ENCODE data around the gene TBC1D32.
"Not testable (repeated sequence)": the region's sequence is repeated elsewhere in the genome, so short reads cannot be mapped to it uniquely, and the experiment has no call there.

TBC1D32 gene, protein sequence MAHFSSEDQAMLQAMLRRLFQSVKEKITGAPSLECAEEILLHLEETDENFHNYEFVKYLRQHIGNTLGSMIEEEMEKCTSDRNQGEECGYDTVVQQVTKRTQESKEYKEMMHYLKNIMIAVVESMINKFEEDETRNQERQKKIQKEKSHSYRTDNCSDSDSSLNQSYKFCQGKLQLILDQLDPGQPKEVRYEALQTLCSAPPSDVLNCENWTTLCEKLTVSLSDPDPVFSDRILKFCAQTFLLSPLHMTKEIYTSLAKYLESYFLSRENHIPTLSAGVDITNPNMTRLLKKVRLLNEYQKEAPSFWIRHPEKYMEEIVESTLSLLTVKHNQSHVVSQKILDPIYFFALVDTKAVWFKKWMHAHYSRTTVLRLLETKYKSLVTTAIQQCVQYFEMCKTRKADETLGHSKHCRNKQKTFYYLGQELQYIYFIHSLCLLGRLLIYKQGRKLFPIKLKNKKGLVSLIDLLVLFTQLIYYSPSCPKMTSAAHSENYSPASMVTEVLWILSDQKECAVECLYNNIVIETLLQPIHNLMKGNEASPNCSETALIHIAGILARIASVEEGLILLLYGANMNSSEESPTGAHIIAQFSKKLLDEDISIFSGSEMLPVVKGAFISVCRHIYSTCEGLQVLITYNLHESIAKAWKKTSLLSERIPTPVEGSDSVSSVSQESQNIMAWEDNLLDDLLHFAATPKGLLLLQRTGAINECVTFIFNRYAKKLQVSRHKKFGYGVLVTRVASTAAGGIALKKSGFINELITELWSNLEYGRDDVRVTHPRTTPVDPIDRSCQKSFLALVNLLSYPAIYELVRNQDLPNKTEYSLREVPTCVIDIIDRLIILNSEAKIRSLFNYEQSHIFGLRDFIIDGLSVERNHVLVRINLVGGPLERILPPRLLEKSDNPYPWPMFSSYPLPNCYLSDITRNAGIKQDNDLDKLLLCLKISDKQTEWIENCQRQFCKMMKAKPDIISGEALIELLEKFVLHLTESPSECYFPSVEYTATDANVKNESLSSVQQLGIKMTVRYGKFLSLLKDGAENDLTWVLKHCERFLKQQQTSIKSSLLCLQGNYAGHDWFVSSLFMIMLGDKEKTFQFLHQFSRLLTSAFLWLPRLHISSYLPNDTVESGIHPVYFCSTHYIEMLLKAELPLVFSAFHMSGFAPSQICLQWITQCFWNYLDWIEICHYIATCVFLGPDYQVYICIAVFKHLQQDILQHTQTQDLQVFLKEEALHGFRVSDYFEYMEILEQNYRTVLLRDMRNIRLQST

DNA sequence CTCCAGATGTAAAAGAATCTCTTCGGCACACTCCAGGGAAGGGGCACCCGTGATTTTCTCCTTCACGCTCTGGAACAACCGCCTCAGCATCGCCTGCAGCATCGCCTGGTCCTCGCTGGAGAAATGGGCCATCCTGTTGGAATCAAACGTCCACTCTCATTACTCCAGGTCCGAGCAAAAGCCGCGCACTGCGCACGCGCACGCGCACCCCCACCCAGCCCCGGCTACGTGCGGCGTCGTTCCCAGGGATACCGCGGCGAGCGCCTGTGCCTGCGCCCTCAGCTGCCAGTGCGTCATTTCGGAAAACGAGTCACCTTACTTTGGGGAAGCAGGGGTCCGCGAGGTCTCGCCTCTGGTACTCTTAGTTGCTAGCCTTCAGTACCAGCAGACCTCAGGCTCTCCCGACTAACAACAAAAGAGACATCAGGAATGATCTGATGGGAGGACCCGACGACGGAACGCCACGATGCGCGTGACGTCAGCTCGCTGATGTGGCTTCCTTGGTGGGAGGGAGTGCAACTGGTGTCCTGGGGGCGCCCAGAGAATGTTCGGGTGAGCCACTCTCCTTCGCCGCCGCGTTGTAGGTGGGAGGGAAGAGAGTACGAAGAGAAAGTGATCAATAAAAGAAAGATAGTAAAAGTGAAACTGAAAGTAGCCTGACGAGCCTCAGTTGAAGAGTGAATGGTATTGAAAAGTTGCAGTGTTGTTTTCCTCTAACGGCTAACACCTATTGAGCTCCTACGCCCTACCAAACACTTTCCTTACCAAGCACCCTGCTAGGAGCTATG is at the start of gene TBC1D32:
TSS of gene TBC1D32 (minus strand) at position 182 of the 788 bp plus-strand sequence. CDS start at position 132, 50 bp downstream.
- peak; percentile 58 for DNase-seq

DNA sequence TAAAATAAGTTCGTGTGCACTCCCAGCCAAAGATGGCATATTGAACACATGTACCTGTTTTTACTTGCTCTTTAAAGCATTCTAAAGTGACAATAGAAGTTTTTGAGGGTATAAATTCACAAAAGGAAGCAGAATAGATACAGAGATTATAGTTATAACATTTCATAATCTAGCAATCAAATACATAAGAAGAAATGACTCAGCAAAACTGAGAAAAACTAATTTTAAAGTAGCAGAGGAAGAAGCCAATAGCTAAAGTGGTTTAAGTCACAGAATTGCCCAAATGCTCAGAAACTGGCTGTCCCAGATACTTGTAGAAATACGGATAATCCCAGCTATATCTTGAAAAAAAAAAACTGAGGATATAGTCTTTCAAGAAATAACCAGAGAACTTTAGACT is 49.2 kb upstream of the TBC1D32 start:
- no peak for DNase-seq

DNA sequence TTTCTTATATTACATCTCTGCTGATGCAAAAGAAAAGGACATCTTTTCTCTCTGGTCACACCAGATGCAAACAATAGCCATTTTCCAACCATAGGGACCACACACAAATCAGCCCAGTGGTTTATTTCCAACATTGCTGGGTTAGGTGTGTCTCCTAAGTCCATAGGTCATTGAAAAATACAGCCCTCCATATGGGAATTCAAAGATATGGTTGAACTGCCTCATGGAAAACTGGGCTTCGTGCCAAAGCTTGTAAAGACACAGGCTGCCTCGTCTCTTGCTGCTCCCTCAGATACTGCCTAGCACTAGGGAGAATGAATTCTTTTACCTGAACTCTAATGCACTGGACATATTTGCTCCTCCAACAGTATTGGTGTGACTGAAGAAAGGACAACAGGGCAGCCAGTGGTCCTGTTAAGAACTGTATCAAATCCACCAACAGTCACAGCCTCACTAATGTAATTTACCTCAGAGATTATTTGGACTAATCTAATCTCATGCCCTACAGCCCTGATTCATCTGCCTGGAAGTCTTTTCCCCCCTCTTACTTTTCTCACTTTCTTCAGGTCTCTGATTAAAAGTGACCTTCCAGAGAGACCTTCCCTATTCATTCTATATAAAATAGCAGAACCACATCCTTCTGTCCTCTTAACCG is 48.3 kb upstream of the TBC1D32 start:
- DNase-seq = no peak

DNA sequence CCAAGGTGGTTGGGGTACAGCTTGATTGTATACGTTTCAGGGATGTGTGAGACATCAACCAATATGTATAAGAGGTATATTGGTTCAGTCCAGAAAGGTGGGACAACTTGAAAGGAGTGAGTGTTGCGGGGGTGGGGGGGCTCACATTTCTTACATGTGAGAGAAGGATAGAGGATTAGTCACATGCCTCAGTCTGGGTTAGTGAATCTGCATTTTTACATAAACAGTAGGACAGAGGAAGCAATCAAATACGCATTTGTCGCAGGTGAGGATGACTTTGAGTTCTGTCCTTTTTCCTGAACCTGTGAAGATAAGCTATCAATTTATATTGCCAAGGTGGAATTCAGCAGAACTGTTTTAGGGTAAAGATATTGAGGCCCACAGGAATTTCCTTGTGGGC is 42.1 kb upstream of the TBC1D32 start:
- DNase-seq = no peak

DNA sequence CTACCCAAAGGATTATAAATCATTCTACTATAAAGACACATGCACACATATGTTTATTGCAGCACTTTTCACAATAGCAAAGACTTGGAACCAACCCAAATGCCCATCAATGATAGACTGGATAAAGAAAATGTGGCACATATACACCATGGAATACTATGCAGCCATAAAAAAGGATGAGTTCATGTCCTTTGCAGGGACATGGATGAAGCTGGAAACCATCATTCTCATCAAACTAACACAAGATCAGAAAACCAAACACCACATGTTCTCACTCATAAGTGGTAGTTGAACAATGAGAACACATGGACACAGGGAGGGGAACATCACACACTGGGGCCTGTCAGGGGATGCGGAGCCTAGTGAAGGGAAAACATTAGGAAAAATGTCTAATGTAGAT is 39.9 kb upstream of the TBC1D32 start:
- not testable (repeated sequence) for DNase-seq

DNA sequence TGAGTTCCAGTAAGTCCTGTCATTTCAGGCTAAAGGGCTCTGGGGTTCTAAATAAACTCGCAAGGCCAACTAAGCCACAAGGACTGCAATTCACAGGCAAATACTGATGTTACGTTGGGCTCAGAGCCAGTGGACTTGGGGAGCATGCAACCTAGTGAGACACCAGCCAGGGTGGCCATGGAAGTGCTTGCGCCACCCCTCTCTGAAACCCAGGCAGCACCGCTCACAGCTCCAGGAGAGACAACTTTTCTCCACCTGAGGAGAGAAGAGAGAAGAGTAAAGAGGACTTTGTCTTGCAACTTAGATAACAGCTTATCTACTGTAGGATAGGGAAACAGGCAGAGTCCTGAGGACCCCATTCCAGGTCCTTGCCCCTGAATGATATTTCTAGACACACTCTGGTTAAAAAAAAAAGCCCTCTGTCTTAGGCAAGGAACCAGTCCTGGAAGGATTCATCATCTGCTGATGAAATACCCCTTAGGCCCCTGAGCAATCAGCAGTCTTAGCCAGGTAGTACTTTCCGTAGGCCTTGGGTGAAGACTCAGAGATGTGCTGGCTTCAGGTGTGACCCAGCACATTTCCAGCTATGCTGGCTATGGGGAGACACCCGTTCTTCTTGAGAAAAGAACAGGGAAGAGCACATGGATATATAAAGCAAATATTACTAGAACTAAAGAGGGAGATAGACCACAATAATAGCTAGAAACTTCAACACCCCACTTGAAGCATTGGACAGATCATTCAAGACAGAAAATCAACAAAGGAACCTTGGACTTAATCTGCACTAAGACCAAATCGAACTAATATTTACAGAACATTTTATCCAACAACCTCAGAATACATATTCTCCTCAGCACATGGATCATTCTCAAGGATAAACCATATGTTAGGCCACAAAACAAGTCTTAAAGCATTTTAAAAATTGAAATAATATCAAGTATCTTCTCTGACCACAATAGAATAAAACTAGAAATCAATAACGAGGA is 31.5 kb upstream of the TBC1D32 start:
- no peak for DNase-seq

DNA sequence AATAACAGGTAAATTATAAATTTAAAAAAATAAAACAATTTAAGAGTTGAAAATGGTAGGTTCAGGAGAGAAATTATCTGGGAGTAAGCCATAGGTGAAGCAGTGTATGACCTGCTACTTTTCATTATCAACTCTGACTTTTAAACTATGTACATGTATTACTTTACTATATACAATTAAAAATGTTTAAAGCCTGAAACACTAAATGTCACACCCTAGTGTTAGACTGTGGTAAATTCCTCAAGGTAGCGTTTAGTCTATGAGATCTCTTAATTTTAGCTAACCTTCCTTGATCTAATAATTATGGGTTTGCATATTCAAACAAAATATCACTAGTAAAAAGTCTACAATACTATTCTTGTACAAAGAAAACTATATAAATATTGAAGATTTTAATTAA is 22.3 kb upstream of the TBC1D32 start:
- DNase-seq = no peak

DNA sequence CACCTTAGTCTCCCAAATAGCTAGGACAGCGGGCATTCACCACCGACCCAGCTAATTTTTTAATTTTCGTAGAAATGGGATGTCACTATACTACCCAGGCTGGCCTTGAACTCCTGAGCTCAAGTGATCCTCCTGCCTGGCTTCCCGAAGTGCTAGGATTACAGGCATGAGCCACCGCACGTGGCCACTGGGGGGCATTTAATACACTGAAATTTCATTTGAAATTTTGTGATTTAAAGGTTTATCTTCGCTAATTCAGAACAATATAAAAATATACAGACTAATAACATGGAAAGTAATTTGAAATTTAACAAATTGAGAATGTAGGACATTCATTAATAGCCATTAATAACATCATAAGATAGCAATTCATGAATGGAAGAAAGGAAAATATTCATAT is 20.5 kb upstream of the TBC1D32 start:
- DNase-seq = no peak

DNA sequence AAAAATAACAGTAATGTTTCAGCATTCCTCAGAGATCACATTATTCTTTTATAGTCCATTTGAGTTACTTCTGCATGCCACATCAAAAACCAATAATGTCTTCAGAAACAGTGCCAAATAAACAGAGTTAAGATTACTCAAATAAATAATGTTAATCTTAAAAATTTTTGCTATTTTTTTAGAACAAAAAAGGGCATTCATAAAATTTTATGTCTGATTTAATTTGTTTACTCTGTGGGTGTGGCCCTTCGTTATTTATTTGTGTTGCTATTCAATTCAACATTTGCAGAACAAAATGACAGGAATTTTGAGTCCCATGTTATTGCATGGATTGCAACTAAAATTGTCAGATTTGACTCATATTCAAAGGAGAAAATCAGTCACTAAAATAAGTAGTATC is 18.7 kb upstream of the TBC1D32 start:
- no peak for DNase-seq

DNA sequence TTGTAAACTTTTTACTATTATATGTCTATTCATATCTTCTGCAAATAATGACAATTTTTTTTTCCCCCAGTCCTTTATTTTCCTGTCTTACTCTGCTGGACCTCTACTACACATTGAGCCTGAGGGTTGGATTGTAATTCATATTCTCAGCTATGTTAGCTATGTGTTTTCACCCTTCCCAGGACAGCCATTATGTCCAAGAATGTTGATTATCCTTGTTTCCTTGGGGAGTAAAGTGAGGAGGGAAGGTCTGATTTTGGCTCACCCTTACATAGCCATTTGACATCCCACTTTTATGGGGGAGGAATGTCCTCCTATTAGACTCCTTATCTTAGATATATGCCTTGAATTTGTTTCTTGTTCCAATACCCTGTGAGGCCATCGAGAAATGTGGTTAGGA is 17.6 kb upstream of the TBC1D32 start:
- DNase-seq = no peak

DNA sequence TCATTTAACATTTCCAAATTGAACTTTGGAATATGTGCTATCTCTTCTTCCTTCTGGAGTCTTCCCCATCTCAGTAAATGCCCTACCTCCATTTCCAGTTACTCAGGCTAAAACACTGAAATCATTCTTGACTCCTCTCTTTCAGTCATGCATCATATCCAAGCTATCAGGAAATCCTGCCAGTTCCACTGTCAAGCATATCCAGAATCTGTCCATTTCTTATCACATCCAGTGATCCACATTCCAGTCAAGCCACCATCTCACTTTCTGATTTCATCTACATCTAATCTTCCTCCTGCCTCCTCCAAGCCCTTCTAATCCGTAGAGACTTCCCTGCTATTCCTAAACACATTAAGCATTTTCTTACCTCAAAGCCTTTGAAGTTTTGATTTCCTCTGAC is 15.3 kb upstream of the TBC1D32 start:
- DNase-seq = no peak

DNA sequence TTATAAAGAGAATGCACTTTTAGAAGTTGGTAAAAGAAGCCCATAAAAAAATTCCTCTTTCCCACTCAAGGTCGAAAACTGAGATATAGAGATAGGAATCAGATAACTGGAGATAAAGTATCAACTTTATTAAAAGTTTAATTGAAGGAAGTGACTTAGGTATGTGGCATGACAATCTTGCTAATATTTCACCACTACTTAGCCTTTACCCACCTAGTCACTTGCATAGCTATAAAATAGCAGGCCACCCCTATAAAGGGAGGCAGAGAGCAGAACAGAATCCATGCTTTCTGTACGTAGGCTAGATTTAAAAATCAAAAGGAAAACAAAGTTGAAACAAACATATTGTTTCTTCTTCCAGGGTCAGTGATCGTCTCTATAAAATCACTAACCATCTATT is 13.2 kb upstream of the TBC1D32 start:
- no peak for DNase-seq

DNA sequence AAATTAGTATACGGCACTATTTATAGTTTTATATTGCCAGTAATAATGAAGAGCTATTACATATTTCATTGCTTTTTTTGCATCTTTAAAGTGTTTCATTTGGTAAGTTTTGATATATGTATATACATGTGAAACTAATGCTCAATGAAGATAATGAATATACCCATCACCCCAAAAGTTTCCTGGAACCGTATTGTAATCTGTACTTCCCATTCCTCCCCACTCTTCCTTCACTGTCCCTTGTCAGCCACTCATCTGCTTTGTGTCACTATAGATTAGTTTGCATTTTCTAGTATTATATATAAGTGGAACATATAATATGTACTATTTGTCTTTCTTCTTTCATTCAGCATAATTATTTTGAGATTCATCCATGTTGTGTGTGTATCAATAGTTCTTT is 10.3 kb upstream of the TBC1D32 start:
- DNase-seq = no peak

DNA sequence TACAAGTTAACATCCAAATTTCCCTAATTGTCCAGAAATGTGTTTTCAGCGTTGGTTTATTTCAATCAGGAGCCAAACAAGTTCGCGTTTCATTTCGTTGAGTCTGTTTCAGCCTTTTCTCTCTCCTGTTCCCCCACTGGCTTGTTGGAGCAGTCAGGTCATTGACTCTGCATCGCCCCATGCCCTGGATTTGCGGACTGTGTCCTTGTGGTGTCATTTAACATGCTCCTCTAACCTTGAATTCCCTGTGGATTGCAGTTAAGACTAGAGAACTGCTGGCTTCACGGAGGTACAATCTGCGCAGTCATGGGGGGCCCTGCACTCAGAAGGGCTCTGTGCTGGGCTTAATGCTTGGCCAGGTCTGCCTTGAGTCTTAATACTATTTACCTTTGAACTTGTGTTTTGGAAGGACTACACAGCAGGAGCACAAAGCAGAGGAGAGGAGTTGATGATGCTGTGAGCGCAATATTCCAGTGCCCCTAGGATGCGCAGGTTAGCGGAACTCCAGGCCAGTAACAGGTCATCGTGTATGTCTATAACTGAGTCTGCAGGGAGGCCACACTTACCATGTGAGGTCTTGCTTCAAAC is 5.5 kb upstream of the TBC1D32 start:
- no peak for DNase-seq

DNA sequence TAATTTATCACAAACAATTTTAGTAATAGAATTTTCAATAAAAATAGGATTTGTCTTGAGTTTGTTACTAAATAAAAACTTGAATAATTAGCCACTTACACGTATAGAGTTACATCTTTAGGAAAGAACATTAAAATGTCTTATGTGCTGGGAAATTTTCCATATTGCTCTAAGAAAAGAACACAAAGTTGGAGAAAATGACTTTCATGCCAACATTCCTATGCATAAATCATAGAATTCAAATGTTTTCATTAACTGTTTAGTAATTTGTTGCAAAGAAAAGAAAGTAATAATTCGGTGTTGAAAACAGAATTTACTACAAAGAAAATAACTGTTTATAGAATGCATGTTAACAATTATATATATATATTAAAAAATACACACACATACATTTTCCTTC is 4.7 kb upstream of the TBC1D32 start:
- DNase-seq = no peak

DNA sequence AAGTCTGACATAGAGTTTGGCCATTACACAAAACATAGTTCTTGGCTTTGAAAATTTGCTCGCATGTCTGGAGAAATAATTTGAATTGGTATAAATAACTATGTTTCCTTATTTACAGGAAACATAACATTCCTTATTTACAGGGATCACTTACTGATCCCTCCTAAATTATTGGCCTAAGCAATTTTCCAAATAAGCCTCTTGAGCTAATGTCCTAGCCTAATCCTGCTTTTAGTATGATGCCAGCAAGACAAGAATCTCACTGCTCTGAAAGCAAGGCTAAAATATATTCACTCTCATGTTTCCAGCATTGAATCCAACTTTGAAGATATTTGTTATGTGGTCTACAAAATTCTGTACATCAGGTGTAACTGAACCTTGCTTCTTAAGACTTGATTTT is 4.1 kb upstream of the TBC1D32 start:
- no peak for DNase-seq

DNA sequence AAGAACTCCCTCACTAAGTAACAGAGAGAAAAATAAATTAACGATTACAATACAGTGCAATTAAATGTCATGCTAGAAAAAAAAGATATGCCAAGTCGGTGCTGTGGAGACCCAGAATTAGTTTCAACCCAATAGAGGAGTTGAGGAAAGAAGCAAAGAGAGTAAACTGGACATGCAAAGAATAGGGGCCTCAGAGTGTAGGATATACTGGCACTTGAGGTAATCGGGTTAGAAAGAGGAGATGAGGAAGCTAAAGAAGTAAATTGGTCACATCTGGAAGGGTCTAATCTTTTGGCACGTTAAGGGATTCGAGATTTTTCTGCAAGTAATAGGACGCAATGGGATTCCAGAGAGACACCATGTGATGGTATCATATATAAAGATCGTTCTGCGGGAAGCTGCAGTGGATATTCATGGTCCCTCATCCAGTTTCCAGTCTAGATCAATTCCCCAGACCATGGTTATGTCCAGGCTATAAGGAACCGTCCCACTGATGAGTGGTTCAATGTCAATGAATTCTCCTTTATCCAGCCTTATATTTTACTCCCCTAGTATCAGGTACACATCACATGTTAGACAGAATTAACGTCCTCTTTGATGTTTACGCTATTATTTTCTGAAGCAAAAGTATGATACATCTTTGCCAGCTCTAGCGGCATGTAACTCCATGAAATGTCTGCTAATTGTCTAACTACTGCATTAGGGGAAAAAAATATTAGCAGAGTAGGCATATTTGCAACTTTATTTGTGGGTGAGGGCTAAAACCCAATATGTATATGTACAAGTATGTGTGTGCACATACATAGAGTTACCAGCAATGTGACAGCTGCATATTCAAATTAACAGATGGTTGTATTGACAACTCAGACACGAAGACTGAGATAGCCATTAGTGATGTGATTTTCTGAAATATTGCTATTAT is 1.1 kb upstream of the TBC1D32 start:
- DNase-seq = no peak

DNA sequence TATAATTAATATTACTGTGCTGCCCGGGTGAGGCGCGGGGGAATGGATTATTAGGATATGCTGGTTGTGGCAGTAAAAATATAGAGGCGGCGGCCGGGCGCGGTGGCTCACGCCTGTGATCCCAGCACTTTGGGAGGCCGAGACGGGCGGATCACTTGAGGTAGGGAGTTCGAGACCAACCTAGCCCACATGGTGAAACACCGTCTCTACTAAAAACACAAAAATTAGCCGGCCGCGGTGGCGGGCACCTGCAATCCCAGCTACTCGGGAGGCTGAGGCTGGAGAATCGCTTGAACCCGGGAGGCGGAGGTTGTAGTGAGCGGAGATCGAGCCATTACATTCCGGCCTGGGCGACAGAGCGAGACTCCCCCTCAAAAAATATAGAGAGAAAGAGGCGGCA is 586 bp downstream of the TBC1D32 start:
- DNase-seq = not testable (repeated sequence)

DNA sequence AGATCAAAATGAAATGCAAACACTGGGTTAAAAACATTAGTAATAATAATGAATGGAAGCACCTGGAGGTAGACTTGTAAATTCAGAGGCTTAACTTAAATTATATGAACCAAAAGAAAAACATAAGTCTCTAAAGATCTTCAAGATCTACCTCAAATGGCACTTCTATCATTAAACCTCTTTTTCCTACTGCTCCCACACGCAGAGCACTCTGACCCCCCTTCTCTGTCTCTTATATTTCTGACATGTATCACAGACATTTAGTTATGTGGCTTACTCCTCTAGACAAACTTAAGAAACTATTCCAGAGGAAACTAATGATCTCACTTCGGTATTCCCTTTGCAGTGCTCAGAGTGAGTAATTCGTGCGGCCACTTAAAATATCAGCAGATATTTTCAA is 1.1 kb downstream of the TBC1D32 start:
- DNase-seq = no peak
